GM21723 (cell line): ENCODE measurements around the gene C1QTNF6.
"Not testable (repeated sequence)": the region's sequence is repeated elsewhere in the genome, so short reads cannot be mapped to it uniquely, and the experiment has no call there.

ENCODE experiments used
- ATAC-seq: cut with Tn5 transposase; IDR thresholded peaks from one replicate; pipeline ENCODE4 v1.9.1; 2021; ENCODE audit warnings: mild to moderate bottlenecking, moderate library complexity; ENCODE audit not compliant: unreplicated experiment

The C1QTNF6 gene

DNA sequence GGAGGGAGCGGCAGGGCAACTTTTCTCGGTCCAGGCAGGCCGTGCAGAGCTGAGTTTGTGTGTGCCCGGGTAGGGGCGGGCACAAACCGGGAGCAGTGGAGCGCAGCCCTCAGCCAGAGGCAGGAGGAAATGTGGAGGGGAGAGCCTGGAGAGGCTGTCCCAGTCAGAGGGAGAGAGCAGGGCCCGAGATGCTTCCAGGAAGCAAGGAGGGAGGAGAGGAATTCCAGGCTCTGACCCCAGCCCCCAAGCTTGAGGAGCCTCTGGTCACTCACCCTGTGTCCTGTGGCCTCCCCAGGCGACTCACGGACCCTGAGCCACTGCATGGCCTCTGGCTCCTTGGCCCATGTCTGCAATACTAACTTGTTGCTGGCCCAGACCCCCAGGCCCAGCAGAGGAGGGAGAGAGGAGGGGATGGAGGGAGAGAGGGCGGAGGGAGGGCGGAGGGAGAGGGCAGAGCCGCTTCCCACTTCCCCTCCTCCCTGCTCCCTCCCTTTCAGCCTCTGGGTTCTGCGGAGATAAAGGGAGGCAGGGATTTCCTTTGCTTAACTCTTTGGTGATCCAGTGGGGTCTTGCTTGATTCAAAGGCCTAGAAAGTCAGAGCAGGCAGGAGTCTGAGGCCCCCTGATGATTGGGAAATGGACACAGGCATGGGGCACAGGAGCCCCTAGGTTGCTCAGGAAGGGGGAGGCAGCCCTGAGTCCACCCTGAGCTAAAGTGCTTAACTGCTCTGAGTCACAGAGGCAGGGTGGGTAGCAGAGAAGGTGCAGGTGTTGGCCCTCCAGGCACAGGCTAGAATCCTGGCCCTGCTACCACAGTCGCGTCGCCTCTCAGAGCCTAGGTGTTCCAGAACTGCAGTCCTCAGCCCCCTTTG lies at the start of gene C1QTNF6:
TSS of gene C1QTNF6 (minus strand) at position 357 of the 871 bp plus-strand sequence. CDS start at position 323, 34 bp downstream.
- no peak for ATAC-seq

DNA sequence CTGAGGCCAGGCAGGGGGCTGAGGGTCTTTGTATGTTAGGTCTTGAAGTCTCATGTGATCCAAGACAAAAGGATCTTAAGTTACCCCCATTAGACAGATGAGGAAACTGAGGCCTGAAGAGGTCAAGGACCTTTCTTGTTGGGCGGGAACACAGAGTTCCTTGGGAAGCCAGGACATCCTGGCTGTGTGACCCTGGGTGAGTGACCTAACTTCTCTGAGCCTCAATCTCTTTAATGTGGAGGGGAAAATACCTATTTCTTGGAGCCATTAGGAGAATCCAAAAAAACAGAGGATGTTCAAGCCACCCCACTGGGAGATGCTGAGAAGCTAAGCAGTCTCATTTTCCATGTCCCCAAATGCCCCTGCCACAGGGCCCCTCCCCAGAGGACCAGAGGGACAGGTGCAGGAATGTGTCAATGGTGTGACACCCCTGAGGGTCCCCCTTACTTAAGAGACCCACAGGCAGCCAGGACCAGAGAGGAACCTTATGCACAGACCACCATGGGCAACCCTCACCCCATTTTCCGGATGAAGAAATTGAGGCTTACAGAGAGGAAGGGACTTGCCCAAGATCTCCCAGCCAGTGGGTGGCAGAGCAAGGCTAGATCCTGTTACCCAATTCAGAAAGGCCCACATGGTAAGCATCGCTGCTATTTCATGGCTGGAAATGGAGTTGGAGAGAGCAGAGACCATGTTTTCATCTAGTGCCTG lies 48.0 kb upstream of the C1QTNF6 start:
- no peak for ATAC-seq

DNA sequence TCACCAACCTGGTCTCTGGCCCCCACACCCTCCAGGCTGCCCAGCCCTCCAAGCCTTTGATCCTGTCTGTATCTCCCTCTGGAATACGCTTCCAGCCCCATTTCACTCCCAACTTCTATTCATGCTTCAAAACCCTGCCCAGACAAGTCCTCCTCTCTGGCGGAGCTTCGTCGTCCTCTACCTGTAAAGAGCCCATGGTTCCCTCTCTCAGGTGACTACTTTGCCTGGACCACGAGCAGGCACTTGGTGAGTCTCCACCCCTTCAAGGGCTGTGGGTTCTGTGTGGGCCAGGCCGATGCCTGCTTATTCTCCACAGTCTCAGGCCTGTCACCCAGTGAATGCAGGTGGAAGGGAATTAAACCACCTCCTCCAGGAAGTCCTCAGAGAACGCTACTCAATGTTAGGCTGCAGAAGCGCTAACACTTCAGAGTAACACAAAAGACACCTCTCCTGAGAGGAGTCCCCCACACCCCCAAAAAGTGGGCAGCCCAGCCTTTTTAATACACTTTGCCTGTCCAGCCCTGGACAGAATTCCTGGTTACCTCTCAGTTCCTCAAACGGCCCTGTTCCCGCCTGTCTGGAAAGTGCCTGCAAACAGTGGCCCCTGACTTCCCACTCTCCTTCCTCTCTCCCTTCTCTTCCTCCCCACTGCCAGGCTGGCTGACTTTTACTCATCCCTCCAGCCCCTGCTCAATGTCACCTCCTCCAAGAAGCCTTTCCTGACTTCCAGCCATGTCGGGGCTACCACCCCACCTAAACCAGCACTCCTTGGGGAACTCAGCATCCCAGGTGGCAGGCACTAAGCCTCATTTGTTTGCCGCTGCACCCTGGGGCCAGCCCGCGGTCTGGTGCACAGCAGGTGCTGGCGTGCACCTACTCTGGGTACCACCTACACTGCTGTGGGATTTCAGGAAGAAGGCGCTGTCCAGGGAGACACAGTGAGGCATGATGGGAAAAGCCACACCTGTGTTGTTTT lies 47.0 kb upstream of the C1QTNF6 start:
- ATAC-seq = no peak

DNA sequence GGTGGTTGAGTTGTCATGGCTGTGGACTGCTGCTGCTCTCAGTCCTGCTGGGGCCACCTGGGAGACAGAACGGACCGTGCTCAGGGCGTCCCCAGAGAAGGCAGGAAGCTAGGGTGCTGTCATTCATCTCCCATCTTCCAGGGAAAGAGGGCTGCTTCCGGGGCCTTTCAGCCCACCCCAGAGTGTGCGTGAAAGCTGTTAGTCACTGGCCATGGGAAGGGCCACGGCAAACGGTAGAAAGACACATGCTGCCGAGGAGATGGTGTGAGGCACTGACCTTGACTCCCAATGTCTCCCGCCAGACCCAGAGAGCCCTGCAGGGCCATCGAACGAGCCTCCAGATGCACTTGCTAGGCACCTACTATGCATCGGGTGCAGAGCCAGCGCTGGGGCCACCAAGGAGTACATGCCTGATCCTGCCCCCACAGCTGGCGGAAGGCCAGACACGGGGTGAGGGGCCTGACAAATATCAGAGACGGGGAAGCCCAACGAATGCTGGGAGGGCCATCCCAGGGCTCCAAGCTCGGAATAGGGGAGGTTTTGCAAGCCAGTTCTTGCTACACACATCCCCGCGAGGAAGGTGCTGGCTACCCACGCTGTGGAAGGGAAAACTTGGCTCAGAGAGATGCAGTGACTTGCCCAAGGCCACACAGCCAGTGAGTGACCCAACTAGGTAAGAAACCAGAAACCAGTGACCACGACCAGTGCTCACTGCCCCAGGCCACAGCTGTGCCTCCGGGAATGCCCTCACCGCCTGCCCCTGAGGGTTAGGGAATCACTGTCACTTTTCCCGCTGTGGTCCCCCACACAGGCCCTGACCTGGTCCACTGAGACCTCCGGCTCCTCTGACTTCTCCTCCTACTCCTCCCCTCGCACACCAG lies 45.9 kb upstream of the C1QTNF6 start:
- no peak for ATAC-seq

DNA sequence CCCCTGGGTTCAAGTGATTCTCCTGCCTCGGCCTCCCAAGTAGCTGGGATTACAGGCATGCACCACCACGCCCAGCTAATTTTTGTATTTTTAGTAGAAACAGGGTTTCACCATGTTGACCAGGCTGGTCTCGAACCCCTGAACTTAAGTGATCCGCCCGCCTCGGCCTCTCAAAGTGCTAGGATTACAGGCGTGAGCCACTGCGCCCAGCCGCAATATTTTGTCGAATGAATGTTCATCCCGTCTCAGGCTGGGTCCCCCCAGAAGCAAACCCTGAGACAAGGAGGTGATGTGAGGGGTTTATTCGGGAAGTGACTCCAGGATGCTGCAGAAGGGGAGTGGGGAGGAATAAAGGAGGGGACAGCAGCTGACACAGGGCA lies 45.3 kb upstream of the C1QTNF6 start:
- ATAC-seq = not testable (repeated sequence)

DNA sequence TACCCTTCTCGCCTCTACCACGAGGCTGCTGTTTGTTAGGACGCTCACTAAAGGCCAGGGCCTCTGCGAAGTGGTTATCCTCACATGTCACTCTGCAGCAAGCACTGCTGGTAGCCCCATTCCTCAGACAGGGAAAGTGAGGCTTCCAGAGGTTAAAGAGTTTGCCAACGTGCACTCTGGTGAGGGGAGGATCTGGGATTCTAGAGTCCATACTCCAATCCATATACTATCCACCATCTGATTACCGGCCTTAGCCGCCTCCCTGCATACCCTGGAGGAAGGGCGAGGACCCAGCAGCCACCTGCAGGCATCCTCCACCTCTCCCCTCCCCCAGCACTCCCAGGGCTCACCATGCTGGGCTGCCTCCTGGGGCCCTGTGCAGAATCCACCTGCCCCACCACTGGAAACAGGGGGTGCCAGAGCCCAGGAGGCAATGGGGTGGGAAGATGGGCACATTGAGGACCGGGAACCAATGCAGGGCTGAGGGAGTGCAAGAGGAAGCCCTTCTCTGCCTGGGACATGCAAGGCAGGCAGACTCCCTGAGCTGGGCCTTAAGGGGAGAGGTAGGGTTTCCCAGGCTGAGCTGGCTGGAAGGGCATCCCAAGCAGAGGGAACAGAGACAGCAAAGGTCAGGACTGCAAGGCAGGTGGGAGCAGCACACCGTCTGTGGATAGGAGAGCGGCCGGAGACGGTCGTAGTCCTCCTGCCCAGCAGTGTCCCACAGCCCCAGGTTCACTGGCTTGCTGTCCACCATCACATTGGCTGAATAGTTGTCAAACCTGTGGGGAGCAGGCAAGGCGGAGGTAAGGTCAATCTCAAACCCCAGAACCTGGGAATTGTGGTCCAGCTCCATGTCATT lies 44.3 kb upstream of the C1QTNF6 start:
- no peak for ATAC-seq

DNA sequence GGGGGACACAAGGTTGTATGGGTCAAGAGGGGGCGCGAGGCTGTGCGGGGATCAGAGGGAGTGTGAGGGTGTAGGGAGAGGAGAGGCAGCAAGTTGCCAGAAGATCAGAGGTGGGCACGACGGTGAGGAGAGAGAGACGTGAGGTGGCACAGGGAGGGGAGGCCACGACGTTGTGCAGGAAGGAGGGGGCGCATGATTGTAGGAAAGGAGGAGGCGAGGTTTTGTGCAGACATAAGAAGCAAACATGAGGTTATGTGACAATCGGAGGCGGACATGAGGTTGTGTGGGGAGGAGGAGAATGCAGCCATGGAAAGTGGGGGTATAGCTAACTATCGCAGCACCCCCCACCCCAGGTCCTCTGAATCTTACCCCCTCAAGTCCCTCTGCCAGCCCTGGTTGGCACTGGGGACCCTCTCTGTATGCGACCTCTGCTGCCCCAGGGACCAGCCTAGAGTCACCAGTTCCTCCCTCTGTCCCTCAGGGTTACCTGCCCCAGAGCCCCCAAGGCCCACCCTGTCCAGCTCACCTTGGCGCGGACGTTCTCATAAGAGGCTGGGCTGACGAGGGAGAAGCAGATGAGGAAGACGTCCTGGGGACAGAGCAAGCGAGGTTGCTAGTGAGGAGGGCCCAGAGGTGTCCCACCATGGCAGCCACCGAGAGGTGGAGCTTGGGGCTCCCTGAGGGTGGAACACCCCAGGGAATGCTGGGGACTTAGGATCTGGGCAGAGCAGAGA lies 43.5 kb upstream of the C1QTNF6 start:
- ATAC-seq = no peak

DNA sequence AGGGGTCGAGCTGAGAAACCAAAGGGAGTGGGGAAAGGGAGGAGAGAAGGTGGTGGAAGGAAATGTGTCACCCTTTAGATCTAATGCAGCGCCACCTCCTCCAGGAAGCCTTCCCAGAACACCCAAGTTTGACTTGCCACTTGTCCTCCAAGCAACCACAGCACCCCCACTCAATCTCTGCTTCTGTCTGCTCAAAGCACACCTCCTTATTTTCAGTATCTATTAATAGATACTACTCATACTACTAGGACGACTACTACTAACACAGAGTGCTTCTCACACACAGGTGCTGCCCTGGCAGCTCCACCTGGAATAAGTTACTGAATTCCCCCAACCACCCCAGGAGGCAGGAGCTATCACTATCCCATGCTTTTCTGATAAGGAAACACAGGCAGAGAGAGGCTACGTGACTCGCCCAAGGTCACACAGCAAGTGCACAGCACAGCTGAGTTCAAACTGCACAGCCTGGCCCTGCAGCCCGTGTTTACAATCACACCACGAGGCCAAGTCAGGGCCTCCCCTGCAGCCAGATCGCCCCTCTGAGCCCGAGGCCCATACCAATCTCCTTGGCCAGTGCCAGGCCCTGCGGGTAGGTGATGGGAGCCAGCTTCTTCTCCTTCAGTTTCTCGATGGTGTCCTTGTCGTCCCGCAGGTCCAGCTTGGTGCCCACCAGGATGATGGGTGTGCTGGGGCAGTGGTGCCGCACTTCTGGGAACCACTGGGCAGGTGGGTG lies 42.8 kb upstream of the C1QTNF6 start:
- peak; percentile 58 for ATAC-seq

DNA sequence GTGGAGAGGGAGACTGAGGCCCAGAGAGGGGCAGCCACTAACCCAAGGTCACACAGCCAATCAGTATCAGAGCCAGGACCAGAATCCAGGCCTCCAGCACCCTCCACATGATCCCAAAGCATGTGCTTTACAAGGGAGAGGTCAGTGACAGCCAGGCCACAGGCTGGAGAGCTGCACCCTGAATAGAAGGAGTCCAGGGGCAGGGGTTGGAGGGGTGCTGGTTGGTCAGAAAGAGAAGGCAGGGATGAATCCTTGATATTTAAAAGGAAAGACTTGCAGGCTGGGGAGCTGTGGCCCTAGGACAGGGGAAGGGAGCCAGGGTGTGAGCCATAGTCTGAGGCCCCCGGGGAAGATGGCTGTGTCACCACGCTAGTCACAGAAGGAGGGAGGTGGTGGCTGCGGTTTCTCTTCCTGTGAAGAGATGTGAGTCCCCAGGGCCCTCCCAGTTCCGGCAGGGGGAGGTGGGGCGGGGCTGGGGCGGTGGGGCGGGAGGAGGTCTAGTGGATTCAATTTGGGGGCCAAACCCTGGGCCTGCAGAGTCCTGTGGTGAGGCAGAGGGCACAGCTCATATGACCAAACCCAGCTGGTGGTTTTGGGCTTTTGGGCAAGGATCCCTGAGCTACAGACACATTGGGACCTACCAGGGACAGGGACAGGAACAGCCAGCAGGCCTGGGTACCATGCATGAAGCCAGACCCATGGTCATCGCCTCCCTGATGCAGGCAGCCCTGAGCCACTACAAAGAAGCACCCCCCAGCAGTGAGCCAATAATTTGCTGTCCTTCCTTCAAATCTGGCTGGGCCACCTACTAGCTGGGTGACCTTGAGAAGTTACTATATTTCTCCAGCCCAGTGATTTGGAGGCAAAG lies 42.0 kb upstream of the C1QTNF6 start:
- peak; percentile 51 for ATAC-seq

DNA sequence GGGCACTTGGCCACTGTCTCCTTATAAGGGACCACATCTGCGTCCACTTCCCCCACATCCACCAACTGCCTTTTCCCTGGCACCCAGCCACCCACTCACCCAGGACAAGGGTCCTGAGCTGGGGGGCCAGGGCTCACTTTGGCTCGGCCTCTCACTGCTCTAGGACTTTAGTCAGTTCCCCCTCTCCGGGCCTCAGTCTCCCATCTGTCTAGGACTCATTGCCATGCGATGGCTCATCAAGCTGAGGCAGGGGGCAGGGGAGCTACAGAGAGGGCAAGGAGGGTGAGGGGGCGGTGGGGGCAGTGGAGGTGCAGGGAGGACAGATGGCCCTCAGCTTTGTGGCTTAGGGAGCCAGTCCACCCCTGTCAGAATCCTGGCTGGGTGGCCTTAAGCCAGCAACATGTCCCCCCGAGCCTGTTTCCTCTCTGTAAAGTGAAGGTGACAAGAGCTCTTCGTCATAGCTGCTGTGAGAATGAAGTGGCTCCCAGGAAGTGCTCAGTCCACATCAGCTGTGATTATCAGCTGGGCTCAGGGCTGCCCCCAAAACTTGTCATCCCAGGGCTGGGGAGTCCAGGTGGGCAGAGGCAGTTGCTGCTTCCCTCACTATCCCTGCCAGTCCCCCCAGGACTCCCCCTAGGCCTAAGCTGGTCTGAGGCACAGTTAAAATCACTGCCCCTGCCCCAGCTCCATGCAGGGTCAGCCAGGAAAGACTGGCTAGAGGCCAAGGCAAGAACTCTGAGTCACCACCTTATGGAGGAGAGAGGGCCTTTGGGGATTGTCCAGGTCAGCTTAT lies 41.2 kb upstream of the C1QTNF6 start:
- ATAC-seq = no peak

DNA sequence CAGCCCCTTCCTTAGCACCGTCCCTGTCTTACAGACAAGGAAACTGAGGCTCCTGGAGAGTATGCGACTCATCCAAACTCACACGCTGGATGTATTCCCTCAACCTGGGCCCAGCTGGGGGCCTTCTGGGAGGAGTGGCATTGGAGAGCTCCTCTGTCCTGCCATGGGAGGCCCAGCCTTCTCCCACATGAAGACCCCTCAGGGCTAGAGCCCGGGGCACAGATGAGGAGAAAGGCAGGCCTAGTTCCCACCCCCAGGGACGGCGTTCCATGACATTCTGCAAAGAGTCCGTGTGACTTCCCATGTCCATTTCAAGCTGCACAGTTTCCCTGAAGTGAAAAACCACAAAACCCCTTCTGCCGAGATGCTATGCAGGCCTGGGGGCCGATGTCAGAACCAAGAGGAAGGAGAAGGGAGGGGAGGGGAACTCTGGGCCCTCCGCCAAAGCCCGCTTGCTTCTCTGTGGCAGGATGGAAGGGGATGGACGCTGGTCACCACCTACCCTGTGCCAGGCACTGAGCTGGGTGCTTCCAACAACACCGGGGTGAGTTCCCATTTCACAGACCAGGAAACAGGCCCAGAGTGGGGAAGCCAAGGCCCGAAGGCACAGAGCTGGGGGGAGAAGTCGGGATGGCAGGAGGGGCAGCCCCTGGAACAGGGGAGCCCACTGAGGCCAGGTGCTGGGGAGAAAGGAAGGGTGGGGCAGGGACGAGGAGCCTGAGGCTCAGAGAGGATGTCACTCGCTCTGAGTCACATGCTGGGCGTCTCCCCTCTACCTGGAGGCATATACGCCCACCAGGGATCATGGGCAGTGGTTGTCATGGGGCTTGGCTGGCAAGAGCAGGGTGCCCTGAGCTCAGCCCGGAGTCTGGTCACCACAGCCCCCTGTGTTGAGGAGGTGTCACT lies 40.3 kb upstream of the C1QTNF6 start:
- no peak for ATAC-seq

DNA sequence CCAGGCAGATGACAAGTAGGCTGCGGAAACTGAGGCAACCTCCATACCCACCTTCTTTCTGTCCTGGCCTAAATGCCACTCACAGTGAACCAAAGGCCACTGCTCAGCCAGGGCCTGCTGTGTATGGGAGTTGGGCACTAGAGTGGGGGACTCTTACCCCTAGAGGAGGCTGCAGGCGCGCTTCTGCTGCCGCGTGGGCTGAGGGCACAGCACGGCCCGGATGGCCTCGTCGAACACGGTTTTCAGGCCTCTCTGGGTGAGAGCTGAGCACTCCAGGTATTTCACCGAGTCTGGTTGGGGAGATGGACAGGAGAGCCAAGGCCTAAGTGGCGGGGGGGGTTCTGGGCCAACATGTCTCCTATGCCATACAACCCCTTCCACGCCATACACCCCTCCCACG lies 38.5 kb upstream of the C1QTNF6 start:
- ATAC-seq = no peak

DNA sequence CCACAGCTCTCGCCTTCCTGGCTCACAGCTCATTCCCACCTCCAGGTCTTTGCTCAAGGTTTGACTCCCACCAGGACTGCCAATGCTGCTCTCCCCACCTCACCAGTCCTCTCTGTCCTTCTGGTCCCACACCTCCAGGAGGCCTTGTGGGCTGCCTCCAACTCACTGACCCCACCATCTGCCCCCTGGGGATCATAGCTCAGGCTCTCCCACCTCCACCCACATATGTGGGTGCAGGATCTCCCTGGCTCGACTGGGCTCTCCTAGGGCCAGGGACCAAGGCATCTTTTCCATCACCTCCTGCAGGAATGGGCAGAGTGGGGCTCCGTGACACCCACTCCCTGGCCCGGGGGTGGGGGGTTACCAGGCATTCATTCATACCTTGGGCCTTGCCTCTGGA lies 38.0 kb upstream of the C1QTNF6 start:
- no peak for ATAC-seq

DNA sequence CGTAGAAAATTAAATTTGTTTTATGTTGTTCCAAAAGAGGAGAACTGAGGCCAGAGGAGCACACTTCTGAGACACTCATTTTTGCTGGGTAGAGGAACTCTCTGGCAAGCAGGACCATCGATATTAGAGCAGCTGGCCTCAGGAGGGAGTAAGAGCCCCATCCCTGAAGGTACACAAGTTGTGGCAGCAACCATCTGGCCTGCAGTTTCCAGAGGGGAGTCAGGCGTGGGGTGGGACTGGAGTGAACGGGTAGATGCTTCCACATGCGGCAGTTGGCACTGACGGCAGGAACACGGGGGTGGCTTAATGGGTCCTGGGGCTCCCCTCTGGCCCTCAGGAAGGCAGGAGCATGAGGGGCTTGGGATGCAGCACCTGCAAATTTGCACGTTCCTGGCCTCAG lies 37.4 kb upstream of the C1QTNF6 start:
- ATAC-seq = no peak
